Measurements from ENCODE around the gene NFIL3. TPM values are rescaled to one million over a fixed set of nuclear protein-coding genes. Genes with fewer than 3 reads are reported as not detected.

Gene NFIL3
- total RNA-seq, 1 donor from 2014 or later, result 4.6 TPM

GRCh38 chr9:91359734-91360470 lies 63.7 kb downstream of the NFIL3 start:
- DNase-seq (ENCODE audit: low read depth, low spot score), result no peak

GRCh38 chr9:91359083-91359482 lies 64.5 kb downstream of the NFIL3 start:
- no peak for DNase-seq (ENCODE audit: low read depth, low spot score)

Other genes with a start within 250 kb of the NFIL3 start
- 8.8 and 11.2 TPM in 2 replicates for gene AUH, start 61.9 kb downstream of the NFIL3 start, total RNA-seq